NCI-H2029 treated with DMSO at 0.1 percent for 48 hours (cell line): ENCODE results near the gene HYAL1.

Experiments
- DNase-seq: peaks from one replicate; lab custom pipeline; 2025; lab: John Stamatoyannopoulos, UW

The HYAL1 gene

GRCh38 chr3:50303013-50303815 is at the start of gene HYAL1:
TSS of gene HYAL1 (minus strand) at chr3:50303574. CDS start at chr3:50302956, 618 bp downstream.
- no peak for DNase-seq

DNA sequence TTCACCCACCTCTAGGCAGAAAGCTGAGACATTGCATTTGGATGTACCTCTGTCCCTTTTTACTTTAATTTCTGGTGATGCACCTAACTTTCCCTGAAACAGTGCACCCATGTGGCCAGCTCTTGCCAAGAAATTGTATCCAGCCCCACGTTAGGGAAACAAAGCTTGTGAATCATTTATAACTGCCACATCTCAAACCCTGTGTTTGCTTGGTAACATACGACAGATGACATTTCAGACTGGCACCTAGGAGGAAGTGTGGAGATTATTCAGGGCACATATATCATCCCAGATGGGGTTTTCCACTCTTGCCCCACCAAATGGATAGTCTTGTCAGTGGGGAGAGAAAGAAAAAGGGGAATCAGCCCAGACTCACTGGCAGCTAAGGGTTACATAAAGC is 49.4 kb upstream of the HYAL1 start:
- DNase-seq, result no peak

GRCh38 chr3:50351323-50351697 is 47.9 kb upstream of the HYAL1 start:
- no peak for DNase-seq

- peak; percentile 52 for DNase-seq
These were observed 47.4 kb upstream of the HYAL1 start, which contains the start of the genes CYB561D2 and NPRL2 for GRCh38 chr3:50350527-50351322. TSS of gene CYB561D2 (plus strand) at chr3:50350862. CDS start at chr3:50351434, 572 bp downstream. TSS of gene NPRL2 (minus strand) at chr3:50350775. CDS start at chr3:50350652, 123 bp downstream.

DNA sequence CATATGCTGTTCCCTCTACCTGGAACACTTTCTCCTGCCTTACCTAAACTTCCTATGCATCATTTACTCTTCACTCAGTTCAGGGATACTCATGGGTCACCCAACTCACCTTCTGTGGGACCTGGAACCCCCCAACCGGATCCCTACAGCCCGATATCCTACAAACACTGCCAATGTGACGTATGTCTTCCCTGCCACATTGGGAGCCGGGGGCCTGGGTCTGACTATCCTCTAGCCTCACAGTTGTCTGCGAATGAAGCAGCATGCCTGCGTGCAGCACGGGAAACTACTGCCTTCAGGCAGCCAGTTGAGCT is 46.8 kb upstream of the HYAL1 start:
- DNase-seq, result no peak

DNA sequence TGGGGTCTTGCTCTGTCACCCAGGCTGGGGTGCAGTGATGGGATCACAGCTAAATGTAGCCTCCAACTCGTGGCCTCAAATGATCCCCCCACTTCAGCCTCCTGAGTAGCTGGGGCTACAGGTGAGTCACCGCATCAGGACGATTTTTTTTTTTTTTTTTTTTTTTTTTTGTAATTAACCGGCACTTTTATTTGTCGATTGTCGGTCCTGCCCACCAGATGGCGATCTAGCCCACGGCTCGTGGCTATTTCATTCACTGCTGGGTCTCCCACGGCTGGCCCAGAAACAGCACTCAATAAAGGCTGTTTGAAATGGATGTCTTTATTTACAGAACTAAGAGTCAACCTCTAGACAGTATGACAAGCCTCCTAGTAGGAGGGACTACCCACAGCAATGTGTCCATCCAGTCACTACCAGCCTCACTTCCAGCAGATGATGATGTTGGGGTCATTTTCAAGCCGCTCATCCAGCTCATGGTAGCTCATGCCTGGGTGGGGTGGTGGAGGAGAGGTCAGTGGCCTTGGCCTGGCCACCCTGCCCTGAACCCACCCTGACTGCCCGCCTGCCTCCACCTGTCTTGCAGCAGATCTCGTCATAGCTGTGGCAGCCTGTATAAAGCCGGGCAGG is 43.9 kb upstream of the HYAL1 start:
- DNase-seq, result no peak

DNA sequence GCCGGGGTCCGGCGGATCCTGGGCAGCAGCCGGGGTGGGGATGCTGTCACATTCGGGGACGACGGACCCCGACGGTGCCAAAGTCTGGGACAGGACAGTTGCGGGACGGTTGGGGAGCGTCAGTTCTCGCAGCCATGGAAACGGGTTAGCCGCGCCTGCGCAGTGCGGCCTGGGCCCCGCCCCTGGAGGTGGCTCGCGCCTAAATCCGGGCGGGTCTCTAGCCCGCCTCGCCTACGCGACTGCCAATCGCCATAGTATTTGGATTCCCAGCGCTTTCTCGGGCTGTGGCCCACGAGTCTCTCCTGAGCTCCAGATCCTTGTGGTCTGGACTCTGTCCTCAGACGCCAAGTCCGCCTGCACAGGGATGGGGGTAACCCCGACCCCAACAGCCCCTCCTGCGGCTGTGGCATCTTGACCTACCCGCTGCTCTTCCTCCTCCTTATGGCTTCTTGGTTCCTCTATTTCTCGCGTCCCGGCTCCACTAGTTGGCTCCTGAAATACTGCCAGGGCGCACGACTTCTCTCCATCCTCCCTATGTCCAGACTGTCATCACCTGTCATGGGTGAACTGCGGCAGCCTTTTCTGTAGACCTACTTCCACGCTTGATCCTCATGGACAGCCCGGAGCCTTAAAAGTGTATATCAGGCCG is 42.3 kb upstream of the HYAL1 start, which contains the start of gene ZMYND10:
TSS of gene ZMYND10 (minus strand) at position 147 of the 649 bp plus-strand sequence. CDS start 153 bp downstream, outside the sequence.
- DNase-seq, result no peak

GRCh38 chr3:50345008-50345407 is 41.6 kb upstream of the HYAL1 start:
- no peak for DNase-seq

GRCh38 chr3:50342813-50343633 is 39.6 kb upstream of the HYAL1 start:
- no peak for DNase-seq

GRCh38 chr3:50341996-50342650 is 38.7 kb upstream of the HYAL1 start:
- DNase-seq, result no peak

DNA sequence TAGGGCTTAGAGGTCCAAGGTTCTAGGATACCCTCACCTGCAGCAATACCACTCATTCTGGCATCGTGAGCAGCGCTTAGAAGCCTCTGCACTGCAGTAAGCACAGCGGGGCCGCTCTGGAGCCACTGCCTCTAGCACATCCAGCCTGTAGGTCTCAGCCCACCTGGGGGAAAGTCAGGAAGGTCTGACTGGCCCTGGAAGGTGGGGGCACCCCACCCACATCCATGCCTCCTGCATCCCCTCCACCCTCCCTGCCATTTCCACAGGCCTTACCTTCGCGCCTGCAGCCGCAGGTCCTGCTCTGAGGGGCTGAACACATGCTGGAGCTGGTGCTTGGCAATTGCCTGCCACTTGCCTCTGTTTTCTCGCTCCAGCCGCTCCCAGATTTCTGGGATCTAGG is 38.2 kb upstream of the HYAL1 start:
- no peak for DNase-seq

GRCh38 chr3:50340448-50341329 is 37.3 kb upstream of the HYAL1 start, which contains the start of gene RASSF1:
TSS of gene RASSF1 (minus strand) at chr3:50340836. CDS start at chr3:50340805, 31 bp downstream.
- DNase-seq, result no peak

GRCh38 chr3:50340147-50340447 is 36.7 kb upstream of the HYAL1 start:
- no peak for DNase-seq

DNA sequence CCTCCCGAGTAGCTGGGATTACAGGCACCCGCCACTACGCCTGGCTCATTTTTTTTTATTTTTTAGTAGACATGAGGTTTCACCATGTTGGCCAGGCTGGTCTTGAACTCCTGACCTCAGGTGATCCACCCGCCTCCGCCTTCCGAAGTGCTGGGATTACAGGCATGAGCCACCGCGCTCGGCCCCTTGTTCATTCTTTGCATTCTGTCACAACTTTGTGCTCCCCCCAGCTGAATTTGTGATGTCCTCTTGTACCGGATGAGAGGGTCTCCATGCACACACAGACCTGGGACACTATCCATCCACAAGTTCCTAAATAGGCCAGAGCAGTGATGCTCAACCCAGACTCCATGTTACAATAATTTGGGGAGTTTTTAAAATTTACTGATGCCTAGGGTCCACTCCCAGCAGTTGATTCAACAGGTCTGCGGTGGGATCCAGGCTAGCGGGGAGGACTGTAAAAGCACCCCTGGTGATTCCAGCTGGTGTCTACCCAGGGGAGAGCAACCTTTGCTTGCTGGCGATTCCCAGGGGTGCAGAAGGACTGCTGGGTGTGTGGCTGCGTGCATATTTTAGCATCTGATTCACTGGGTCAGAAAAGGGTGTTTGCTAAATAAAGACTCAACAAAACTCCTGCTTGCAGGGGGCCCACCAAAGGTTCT is 36.2 kb upstream of the HYAL1 start:
- DNase-seq, result no peak

DNA sequence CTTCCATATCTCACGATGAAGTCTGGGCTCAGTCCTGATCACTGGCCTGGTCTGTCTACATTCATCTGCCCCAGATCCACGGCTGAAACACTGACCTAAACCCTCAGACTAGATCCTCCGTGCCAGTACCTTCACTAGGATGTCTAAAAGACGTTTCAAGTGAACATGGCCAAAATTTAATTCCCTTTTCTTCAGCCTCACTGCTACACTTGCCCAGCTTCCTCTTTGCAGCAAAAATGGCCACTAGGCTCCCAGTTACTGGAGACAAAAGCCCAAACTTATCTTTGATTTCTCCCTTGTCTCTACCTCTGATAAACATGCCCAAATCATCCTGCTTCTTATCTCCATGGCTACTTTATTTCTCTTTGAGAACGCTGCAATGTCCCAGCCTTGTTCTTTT is 35.6 kb upstream of the HYAL1 start:
- no peak for DNase-seq

- DNase-seq, result peak; percentile 73
These were observed 33.9 kb upstream of the HYAL1 start for GRCh38 chr3:50337175-50337861.

DNA sequence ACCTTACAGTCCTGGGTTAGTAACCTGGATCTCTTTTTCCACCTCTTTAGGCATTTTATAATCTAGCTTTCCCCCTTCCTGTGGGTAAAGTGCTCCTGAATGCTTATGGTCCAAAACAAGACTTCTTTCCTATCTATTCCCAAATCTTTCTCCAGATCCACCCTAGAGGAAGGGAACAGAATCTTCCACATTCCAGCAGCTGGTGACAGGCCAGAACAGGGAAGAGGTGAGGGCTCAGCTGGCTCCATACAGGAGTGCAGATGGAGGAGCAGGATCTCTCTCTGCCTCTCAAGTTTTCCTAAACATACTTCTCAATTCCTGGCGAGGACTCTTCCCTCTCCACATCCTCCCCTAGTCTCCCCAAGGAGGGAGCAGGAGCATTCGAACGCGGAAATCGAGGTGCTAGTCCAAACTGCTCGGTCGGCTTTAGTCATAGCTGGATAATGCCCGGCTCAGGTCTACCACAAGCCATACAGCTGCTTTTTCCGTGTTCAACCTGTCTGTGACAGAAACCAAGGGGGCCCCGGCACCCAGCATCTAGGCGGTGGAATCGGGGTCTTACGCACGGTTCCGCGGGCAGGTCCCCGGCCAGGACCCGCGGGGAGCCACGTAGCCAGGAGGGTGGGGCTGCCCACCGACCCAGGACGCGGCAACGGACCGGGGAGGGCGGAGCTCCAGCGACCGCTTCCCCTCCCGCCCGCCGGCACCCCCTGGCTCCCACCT is 33.2 kb upstream of the HYAL1 start:
- no peak for DNase-seq
